NCI-H748 (cell line): ENCODE data around the gene EEF2K.

ENCODE experiments used
- DNase-seq: peaks from one replicate; lab custom pipeline; 2025; ENCODE audit not compliant: unreplicated experiment; lab: John Stamatoyannopoulos, UW

EEF2K gene

DNA sequence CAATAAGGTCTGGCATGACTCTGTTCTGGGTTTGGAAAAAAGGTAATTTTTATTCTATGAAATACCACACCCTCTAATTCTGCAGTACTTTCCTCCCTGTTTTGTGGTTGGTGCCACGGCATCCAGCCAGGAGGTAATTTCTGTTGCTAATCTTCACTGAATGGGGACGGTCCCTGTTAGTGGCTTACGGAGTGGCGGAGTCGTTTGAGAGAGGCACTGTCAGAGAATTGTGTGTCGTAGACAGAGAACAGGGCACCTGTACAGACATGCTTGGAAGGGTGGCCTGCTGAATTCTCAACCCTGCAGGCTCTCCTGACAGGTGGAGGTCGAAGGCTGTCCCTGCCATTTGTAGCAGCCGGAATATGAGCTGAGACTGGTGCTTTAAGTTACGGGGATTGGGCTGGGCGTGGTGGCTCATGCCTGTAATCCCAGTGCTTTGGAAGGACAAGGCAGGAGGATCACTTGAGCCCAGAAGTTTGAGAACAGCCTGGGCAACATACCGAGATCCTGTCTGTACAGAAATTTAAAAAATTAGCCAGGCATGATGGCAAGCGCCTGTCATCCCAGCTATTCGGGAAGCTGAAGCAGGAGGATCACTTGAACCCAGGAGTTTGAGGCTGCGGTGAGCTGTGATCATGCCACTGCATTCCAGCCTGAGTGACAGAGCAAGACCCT is 33.2 kb downstream of the EEF2K start:
- DNase-seq: no peak

- DNase-seq: no peak
Observed at GRCh38 chr16:22240023-22240710, 34.1 kb downstream of the EEF2K start.

GRCh38 chr16:22250522-22250921 is 44.4 kb downstream of the EEF2K start:
- DNase-seq: no peak

- no peak for DNase-seq
Observed at GRCh38 chr16:22252317-22252716, 46.2 kb downstream of the EEF2K start.

- no peak for DNase-seq
Observed at GRCh38 chr16:22253272-22253671, 47.2 kb downstream of the EEF2K start.

DNA sequence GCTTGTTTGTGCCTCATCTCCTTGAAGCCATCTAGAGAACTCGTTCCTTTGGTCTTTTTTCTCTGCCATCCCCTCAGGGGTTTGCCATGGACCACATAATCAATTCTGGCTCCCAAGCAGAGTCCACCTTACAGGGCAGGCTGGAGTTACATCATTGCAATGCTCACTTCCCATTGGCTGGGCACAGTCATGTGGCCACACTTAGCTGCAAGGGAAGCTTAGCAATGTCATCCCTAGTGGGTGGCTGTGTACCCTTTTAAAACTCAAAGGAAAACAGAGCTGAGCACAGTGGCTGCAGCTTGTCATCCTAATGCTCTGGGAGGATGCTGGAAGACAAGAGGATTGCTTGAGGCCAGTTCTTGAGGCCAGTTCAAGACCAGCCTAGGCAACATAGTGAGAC is 49.3 kb downstream of the EEF2K start:
- DNase-seq: no peak

DNA sequence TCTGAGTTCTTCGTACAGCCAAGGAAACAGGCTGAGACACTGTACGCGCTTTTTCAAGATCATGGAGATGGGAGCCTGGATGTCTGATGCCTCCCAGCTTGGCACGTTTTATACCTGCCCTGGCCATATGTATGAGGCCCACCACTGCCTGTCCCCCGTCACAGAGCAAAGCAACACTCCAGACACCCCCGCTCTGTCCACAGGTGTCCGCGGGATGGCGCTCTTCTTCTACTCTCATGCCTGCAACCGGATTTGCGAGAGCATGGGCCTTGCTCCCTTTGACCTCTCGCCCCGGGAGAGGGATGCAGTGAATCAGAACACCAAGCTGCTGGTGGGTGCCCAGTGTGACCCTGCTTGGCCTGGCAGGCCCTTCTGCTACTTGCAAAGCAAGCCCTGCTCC is 51.4 kb downstream of the EEF2K start:
- DNase-seq: no peak

DNA sequence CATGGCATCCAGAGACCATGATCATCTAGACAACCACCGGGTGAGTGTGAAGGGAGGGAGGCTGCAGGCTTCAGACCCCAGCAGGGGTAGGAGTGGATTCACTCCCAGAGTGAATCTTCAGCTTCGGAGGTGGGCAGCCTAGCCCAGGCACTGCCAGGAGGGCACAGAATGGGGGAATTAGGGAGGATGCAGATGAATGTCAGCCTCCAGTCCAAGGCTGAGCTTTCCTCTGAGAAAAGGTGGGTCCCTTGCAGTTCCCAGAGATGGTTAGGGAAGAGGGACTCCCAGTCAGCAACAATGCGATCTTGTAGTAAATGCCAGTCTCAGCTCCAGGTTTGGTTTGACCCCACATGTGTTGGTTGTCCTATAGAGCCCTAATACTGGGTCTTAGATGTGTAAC is 54.4 kb downstream of the EEF2K start:
- no peak for DNase-seq

DNA sequence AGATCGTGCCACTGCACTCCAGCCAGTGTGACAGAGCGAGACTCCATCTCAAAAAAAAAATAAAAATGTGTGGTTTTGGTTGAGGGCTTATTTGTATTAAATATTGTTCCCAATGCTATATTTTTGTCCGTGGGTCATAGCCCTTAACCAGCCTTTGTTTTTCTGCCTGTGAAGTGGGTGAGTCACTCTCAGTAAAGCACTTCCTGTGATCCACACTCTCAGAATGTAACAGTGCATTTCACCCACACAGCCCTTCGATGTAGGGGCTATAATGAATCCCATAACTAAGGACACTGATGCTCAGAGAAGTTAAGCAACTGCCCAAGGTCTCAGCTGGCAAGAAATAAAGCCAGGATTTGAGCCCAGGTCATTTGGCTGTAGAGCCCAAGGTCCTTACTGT is 56.4 kb downstream of the EEF2K start:
- DNase-seq: no peak

DNA sequence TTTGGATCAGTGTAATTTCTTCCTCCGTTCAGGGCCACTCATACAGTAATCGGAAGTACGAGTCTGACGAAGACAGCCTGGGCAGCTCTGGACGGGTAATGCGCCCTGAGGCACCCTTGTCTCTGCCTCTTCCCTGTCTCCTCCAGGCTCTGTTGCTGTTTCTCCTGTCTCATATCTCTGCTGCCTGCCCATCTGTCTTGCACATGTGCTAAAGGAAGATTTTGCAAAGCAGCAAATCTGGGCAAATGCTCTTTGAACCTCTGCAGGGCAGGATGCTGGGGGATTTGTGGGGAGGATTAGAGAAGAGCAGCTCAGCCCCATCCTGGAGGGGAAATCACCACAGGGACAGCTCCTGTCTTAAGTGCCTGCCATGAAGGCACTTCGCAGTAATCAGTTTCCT is 58.7 kb downstream of the EEF2K start:
- no peak for DNase-seq

DNA sequence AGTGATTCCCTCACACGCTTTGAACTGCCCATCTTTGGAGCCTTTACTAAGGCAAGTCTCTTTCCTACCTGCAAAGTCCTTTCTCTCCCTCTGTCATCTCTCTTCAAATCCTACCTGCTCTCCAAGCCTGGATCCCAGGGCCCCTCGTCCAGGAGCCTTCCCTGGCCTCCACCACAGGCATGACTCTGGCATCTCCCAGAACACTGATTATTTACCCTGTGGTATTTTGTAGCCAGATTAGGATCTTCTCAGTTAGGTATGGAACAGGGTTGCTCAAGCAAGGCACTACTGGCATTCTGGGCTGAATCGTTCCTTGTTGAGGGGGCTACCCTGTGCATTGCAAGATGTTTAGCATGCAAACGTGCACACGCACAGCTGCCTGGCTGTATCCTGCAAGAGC is 59.3 kb downstream of the EEF2K start:
- DNase-seq: no peak

DNA sequence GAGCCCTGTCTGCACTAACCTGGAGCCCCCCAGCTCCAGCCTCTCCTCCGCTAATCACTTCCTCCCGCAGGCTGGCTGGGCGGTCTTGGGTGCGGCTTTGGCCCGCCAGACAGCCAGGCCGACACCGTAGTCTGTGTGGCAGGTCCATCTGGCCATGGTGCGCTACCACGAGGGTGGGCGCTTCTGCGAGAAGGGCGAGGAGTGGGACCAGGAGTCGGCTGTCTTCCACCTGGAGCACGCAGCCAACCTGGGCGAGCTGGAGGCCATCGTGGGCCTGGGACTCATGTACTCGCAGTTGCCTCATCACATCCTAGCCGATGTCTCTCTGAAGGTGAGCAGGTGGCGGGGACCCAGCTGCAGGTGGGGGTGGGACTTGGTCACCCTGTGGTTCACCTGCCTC is 60.5 kb downstream of the EEF2K start:
- no peak for DNase-seq

- no peak for DNase-seq
Observed at GRCh38 chr16:22267764-22268163, 61.7 kb downstream of the EEF2K start.

DNA sequence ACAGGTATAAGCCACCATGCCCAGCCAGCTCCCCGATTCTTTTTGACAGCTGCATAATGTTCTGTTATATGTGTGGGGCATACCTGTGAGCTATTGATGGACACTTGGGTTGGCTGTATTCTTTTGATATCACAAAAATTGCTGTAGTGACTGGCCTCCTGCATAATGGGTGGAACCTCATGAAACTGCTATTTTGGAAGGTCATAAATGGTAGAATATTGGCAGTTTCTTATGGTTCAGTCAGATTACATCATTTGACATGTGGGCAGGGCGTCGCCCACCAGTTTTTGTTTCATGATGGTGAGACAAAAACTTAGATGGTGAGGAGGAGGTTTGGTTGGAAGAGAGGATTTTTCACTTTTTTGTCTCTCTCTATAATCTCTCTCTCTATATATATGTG is 64.4 kb downstream of the EEF2K start:
- DNase-seq: no peak

DNA sequence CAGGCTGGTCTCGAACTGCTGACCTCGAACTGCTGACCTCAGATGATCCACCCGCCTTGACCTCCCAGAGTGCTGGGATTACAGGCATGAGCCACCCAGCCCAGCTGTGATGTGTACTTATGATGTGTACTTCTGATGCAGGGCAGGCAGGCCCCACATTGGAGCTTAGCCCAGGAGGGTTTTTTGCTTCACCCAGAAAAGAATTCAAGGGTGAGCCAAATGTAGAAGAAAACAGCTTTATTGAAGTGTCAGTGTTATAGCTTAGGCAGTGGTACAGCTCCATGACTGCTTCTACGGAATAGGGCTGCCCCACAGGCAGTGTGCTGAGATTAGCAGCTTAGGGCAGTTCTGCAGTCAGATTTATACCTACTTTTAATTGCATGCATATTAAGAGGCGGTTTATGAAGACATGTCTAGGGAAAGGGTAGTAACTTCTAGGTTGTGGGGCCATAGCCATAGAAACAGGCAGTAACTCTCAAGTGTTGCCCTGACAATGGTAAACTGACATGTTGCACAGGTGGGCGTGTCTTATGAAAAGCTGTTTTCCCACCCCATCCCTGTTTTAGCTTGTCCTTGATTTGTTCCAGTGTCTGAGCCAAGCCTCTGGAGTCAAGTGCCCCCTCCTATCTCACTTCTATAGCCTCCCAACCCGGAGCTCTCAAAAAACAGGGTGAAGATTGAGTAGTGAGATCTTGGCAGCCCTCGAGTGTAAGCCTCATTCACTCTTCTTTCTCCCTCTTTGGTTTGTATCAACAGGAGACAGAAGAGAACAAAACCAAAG is 67.0 kb downstream of the EEF2K start:
- DNase-seq: no peak

DNA sequence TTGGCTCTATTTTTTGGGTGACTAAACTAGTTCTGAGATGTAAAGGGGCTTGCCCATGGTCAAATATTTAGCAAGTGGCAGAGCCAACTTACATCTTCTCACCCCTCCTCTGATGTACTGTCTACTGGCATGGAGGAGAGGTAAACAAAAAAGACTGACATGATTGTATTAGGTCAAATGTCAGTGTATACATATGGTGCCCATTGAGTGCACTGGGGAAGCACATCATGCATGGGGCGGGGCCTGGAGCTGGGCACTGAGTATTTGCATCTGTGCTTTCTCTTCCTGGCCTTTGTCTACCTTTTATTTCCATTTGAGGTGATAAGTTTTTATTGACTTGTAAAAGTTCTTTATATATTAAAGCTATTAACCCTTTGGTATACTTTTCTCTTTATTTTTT is 68.8 kb downstream of the EEF2K start:
- no peak for DNase-seq

DNA sequence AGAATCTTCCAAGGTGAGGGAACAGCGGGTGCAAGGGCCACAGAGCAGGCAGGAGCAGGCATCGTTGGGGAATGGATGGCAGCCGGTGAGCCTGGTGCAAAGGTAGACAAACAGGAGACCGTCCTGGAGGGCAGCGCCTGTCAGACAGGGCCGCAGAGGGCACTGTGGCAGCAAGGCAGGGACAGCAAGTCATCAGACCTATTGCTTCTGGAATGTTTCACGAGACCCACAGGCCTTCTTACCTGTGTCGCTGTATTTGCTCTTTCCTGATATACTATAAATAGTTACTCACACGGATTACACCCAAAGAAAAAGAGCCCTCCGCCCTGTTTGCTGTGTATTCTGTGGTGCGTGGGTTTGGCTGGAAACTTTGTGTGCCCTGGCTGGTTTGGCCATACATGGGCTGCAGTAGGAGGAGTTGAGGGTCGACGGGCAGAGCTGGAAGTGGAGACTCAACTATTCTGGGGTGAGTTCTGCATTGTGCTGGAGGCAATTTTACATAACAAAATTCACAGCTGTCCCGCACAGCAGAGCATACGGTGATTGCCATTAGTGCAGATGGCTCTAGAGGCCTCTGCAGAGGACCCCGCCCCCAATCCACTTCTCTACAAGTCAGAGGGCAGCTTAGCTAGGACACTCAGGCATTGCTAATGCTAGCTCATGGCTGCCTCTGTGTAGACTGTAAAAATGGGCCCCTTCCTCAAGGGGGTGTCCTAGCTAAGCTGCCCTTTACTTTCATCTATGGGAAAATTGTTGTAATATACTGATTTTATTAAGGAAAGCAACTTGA is 72.6 kb downstream of the EEF2K start:
- no peak for DNase-seq

- no peak for DNase-seq
Observed at GRCh38 chr16:22282254-22282892, 76.3 kb downstream of the EEF2K start.

GRCh38 chr16:22284637-22285036 is 78.6 kb downstream of the EEF2K start:
- DNase-seq: no peak

DNA sequence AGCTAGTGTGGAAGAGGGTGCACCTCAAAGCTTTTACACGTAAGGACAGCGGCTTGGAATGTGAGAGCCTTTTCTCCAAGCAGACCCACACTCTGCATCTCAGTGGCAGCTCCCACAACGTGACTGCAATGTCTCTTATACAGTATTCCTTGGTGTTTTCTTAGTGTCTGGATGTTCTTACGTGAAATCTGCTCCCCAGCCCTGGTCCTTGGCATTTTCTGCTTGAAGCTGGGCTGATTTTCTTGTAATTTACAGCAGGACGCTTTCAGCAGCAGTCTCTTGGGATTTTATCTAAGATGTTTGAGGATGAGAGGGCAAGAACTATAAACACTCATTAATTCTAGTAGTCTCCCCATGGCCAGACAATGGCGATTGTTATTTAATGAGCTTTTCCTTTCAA is 79.0 kb downstream of the EEF2K start:
- DNase-seq: no peak

DNA sequence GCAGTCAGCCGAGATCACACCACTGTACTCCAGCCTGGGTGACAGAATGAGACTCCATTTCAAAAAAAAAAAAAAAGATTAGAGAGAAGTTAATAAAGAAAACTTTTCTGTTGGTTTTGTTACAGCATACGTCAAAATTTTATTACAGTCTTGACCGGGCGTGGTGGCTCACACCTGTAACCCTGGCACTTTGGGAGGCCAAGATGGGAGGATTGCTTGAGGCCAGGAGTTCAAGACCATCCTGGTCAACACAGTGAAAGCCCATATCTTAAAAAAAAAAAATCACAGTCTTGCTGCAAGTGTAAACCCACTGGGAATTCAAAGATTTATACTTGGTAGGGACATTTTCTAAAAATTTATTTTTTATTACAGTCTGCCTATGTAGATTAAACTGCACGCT is 84.9 kb downstream of the EEF2K start:
- no peak for DNase-seq
